Measurements from ENCODE around the gene MAEA. TPM values are rescaled to one million over a fixed set of nuclear protein-coding genes. Genes with fewer than 3 reads are reported as not detected.

MAEA gene
- total and polyA plus RNA-seq, 4 donors: 20.9 to 33.9 (median 29.8) TPM

- Histone ChIP-seq H3K9me3 (ENCODE audit: control insufficient read depth in 4 of 4, low read length in 3 of 4) (no peaks in the 10 kb centered on the region), H3K27me3 (ENCODE audit: control insufficient read depth in 4 of 4, insufficient read depth in 4 of 4, low read length in 3 of 4) (no peaks in the 10 kb centered on the region), H3K36me3 (ENCODE audit: control insufficient read depth in 4 of 4, insufficient read depth in 3 of 4, low read depth in 1 of 4, low read length in 3 of 4) (peaks cover 0 to 19% (median 8%) of the 10 kb centered on the region in 4 donors), H3K4me3 (ENCODE audit: low read depth in 1 of 3, low read length in 3 of 3) (no peak overlapping the region), H3K27ac (ENCODE audit: low read depth in 1 of 2, low read length in 2 of 2) (no peak overlapping the region), H3K9ac (ENCODE audit: low read depth in 1 of 2, low read length in 2 of 2) (no peak overlapping the region), H3K4me1 (ENCODE audit: control insufficient read depth in 4 of 4, insufficient read depth in 4 of 4, low read length in 3 of 4) (no peaks in the 10 kb centered on the region)
- WGBS: 94% methylated on average over 10 of the region's 10 CpGs
- TF ChIP-seq JUND (IDR thresholded peaks at IDR 0.05) (no peak), CTCF (IDR thresholded peaks at IDR 0.05; ENCODE audit: low read depth, low read length, missing input control) (no peak), SP1 (IDR thresholded peaks at IDR 0.05) (no peak), EGR1 (IDR thresholded peaks at IDR 0.05; ENCODE audit: low read depth in 2 of 2) (no peak), REST (IDR thresholded peaks at IDR 0.05) (no peak), HNF4A (conservative IDR thresholded peaks at IDR 0.05) (no peak), MAX (IDR thresholded peaks at IDR 0.05) (no peak)
- DNase-seq (ENCODE audit: low spot score): no peak
These were observed 72.4 kb downstream of the MAEA start for GRCh38 chr4:1362046-1362445.

GRCh38 chr4:1362521-1362920 is 72.8 kb downstream of the MAEA start:
- H3K36me3 ChIP-seq (ENCODE audit: control insufficient read depth in 4 of 4, insufficient read depth in 3 of 4, low read depth in 1 of 4, low read length in 3 of 4): peaks cover 0 to 19% (median 6%) of the 10 kb centered on the region in 4 donors
- TF ChIP-seq TAF1 (conservative IDR thresholded peaks at IDR 0.05) (no peak), REST (IDR thresholded peaks at IDR 0.05) (no peak), YY1 (IDR thresholded peaks at IDR 0.05) (no peak), CTCF (IDR thresholded peaks at IDR 0.05; ENCODE audit: low read depth, low read length, missing input control) (no peak), ATF3 (IDR thresholded peaks at IDR 0.05) (no peak), FOXA1 (IDR thresholded peaks at IDR 0.05) (no peak), MAX (IDR thresholded peaks at IDR 0.05) (no peak), ZBTB33 (IDR thresholded peaks at IDR 0.05) (no peak), GABPA (IDR thresholded peaks at IDR 0.05 in 1 of 2, conservative IDR thresholded peaks at IDR 0.05 in 1 of 2) (no peak), JUND (IDR thresholded peaks at IDR 0.05) (no peak), SP1 (IDR thresholded peaks at IDR 0.05) (no peak), FOXA2 (IDR thresholded peaks at IDR 0.05) (no peak), RAD21 (IDR thresholded peaks at IDR 0.05) (no peak), RXRA (IDR thresholded peaks at IDR 0.05) (no peak)
- H3K27me3 ChIP-seq (ENCODE audit: control insufficient read depth in 4 of 4, insufficient read depth in 4 of 4, low read length in 3 of 4): no peaks in the 10 kb centered on the region
- no peak overlapping the region for H3K4me3 ChIP-seq (ENCODE audit: low read depth in 1 of 3, low read length in 3 of 3)
- DNase-seq (ENCODE audit: low spot score): no peak
- no peak overlapping the region for H3K9ac ChIP-seq (ENCODE audit: low read depth in 1 of 2, low read length in 2 of 2)
- H3K9me3 ChIP-seq (ENCODE audit: control insufficient read depth in 4 of 4, low read length in 3 of 4): no peaks in the 10 kb centered on the region
- no peak overlapping the region for H3K27ac ChIP-seq (ENCODE audit: low read depth in 1 of 2, low read length in 2 of 2)
- WGBS: 94% methylated on average over 17 of the region's 17 CpGs
- no peaks in the 10 kb centered on the region for H3K4me1 ChIP-seq (ENCODE audit: control insufficient read depth in 4 of 4, insufficient read depth in 4 of 4, low read length in 3 of 4)

Measured in liver (tissue), 9 donors.